ENCODE measurements around the gene FASN.

Gene FASN

DNA sequence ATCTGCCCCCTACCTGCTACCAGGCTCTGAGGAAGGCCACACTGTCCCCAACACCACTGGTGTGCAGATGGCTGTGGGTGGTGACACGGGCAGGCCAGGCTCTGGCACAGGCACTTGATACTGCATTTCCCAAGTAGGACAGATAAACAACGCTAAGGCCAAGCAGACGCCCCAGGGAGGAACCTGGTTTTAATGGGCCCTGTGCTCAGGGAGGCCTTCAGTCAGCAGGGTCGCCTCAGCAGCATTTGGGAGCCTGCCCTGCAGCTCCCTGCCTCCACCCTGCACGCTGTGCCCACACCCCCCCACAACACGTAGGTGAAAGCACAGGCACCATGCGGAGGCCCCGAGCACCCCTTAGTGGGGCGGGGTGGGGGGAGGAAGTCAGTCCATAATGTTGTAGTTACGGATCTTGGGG, 3.3 kb upstream of the FASN start:
- no peak for DNase-seq (ENCODE audit: low read depth in 2 of 2)

GRCh38 chr17:82100502-82101298, 2.7 kb upstream of the FASN start:
- no peak for DNase-seq (ENCODE audit: low read depth in 2 of 2)

DNA sequence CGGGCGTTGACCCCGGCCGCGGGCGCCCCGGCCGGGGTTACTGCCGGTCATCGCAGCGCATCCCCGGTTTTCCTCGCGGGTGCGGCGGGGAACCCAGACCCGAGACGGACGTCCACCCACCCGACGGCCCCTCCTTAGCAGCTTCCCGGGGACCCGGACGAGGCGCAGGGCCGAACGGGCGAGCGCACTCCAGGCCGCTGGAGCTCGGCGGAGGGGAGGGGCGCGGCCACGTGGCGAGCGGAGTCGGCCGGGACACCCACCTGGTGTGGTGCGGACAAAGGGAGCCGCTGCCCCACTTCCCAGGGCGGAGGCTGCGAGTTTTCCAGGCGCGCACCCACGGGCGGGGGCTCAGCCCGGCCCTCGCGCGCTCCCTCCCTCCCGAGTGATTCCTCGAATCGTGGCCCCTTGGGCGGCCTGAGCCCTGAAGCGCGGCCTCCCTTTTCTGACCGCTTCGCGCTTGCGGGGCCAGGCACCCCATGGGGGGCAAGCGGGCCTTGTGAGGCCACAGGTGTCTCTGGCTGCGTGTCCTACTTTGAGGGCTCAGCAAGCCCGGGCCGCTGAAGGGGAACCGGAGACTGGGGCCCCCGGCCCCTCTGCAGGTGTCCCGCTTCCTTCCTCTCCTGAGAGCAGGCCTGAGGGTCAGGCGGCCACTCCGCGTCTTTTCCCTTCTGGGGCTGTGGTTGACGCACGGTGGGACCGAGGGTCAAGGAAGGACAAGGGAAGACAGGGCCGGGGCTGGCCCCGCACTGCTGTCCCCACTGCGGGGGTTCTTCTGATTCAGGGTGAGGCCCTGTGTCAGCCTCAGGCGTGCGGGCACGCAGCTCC, 1.1 kb upstream of the FASN start:
- DNase-seq (ENCODE audit: low read depth in 2 of 2), result no peak

DNA sequence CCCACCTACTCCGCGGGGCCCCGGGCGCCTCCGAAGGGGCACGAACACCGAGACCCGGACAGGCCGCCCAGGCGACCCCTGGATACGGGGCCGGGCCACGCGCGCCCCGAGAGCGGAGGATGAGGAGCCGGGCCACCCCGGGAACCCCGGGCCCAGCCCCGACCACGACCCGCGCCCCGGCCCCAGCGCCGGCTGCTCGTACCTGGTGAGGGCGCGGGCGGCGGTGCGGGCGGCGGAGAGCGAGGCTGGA, 192 bp downstream of the FASN start:
- DNase-seq (ENCODE audit: low read depth in 2 of 2), result peak; percentile 33 to 50

GRCh38 chr17:82097184-82097918, 685 bp downstream of the FASN start:
- DNase-seq (ENCODE audit: low read depth in 2 of 2), result no peak

DNA sequence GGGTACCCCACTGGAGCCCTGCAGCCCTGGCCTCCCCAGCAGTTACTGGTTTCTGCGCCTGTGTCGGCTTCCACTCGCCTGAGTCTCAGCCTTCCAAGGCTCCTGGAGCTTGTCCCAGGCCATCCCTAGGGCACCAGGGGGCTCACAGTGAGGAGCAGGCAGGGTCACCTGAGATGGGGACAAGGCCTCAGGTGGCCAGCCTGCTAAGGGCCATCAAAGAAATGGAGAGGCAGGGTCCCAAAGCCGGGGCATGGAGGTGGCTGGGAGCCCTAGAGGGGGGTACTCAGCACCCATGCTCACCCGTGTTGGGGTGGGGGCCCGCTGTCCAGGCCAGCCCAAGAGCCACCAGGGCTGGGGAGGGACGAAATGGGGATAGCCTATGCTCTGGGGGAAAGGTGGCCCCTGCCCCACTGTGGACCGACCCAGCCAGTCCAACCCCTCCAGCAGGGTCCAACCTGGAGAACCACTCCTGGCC, 1.3 kb downstream of the FASN start:
- no peak for DNase-seq (ENCODE audit: low read depth in 2 of 2)

- no peak for DNase-seq (ENCODE audit: low read depth in 2 of 2)
Observed at GRCh38 chr17:82095777-82096708, 2.0 kb downstream of the FASN start.

DNA sequence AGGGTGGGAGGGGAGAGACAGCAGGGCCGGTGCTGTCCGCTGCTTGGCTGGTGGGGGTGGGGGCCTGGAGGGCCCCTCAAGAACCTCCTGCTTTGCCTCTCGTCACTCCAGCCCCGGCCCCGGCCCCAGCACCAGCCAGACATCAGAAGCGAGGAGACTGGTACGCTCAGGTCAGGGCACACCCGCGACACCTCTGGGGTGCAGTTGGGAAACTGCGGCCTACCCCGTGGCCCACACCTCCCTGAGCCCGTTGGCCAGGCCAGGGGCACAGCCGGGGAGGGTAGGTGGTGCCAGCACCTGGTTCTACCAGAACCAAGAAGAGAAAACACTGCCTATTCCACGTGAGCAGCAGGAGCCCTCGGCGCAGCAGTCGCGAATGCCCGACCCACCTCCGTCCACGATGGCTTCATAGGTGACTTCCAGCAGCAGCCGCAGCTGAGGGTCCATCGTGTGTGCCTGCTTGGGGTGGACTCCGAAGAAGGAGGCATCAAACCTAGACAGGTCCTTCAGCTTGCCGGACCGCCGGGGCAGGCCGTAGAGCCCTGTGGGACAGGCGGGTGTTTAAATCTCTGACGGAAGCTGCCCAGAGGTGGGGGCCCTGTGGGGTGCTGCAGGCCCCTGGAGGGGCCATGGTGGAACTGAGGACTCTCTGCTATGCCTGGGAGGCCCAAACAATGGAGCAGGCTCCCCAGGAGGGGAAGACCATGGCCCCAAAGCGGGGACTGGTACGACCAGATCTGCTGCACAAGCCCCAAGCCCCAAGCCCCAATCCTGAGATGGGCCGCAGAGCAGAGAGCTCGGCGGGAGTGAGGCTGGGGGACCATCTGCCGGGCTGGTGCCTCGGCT, 2.9 kb downstream of the FASN start:
- DNase-seq (ENCODE audit: low read depth in 2 of 2), result no peak

DNA sequence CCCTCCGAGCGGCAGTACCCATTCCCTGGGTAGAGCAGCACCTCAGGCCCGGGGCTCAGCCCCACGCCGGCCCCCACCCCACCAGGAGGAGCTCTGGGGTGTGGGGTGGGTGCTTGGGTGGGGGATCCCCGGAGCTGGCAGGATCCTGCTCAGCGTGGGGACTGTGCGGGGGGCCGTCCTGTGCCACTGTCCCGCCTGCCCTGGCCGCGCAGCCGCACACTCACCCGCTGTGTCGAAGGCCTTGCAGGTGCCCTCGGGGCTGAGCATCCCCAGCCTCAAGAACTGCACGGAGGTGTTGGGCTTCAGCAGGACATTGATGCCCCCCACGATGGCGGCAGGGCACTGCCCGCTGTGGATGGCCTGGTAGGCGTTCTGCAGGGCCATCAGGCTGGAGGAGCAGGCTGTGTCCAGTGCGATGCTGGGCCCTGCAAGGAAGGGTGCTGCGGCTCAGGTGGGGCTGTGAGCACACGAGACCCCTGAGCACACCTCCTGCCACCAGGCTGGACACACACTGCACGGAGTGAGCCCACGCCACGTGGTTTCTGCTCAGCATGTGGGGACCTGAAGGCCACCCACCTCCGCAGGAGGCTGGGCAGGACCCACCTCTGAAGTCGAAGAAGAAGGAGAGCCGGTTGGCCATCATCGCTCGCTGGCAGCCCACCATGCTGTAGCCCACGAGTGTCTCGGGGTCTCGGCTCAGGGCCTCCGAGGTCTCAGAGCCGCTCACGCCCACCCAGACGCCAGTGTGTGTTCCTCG, 4.9 kb downstream of the FASN start:
- no peak for DNase-seq (ENCODE audit: low read depth in 2 of 2)

DNA sequence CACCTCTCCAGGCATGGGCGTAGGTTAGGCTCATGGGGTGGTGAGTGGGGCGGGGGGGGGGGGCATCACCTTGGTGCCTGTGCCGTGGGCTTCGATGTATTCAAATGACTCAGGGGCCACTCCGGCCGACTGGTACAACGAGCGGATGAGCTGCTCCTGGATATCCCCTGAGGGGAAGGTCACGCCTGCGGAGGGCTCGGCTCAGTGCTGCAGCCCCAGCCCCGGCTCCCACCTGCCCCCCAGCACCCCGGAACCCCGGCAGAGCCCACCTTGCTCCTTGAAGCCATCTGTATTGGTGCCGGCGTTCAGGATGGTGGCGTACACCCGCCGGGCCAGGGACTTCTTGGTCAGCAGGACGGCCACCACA, 5.4 kb downstream of the FASN start:
- DNase-seq (ENCODE audit: low read depth in 2 of 2), result no peak

DNA sequence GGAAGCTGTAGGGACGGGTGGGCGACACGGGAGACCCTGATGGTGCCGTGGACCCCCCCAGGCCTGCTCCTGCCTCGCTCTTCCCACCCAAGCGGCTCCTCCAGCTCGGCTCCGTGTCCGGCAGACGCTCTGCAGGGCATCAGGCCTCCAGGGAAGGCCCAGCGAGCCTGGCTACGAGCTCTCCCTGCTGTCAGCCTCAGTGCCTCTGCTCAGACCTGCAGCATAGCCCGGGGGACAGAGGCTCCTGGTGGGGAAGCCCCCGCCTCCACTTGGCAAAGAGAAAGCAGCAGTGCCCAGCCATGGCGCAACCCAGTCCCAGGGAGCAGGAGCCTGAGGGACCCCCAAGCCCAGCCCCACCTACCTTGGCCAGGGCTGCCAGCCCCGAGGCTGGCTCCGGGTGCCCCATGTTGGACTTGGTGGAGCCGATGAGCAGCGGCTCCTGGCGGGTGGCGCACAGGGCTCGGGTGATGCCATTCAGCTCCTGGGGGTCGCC, 5.9 kb downstream of the FASN start:
- no peak for DNase-seq (ENCODE audit: low read depth in 2 of 2)

DNA sequence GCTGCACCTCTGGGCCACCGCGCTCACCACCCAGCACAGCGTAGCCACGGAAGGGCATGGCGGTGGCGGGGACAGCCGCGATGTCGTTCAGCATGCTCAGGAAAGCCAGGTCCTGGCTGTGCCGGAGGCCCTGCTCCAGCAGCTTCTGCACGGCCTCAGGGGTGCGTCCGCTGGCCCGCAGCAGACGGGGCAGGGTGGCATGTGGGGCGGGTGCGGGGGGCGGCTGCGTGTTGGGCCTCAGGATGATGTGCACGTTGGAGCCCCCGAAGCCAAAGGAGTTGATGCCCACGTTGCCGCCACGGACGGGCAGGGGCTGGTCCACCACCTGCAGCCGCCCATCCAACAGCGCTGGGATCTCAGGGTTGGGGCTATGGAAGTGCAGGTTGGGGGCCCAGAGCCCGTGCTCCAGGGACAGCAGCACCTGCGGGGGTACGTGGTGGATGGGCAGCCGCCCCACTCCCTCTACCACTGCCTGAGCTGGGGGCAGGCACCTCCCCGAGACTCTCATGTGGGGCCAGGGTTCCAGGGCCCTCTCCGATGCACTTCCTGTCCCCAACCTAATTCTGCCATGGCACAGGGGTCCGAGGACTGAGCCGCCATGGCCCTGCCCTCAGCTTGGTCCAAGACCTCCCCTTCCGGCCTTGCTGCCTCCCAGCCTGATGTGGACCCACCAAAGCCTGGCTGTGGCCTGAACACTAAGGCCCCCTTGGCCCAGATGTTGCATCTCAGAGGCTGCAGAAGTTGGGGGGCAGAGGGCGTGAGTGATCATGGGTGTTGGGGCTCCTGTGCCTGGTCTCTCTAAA, 6.6 kb downstream of the FASN start:
- no peak for DNase-seq (ENCODE audit: low read depth in 2 of 2)

GRCh38 chr17:82090549-82091263, 7.3 kb downstream of the FASN start:
- no peak for DNase-seq (ENCODE audit: low read depth in 2 of 2)

- DNase-seq (ENCODE audit: low read depth in 2 of 2), result no peak
Observed at GRCh38 chr17:82089723-82090548, 8.1 kb downstream of the FASN start.

DNA sequence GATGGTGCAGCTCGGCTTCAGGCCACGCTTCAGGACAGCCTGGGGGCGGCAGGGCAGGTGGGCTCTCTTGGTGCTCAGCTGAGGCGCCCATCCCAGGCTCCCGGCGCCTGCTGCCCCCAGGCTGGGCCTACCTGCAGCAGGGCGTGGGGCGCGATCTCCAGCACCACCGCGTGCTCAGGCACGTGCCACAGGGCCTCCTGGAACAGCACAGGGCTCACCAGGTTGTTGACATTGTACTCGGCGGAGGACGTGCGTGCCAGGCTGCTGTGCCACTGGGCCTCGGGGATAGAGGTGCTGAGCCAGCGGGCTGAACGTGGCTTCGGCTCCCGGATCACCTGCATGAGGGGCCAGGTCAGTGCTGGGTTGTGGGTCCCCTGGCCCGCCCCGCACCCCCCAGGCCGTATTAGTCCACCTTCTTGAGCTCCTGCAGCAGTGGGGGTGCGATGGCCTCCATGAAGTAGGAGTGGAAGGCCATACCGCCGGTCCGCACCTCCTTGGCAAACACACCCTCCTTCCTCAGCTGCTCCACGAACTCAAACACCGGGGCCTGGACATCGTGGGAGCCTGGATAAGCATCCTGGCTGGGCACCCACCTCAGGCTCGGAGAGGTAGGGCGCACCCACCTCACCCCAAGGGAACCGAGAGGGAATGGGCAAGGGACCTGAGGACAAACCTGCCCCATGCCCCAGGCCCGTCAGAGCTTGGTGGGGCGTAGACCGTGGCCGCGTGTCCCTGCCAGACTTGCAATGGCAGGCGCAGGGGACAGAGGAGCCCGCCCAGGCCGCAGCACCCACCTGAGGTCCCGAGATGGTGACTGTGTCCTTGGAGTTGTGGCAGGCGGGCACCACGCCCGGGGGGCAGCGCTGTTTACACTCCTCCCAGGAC, 9.0 kb downstream of the FASN start:
- no peak for DNase-seq (ENCODE audit: low read depth in 2 of 2)
